ENCODE data around the gene WNT7B. TPM values are rescaled to one million over a fixed set of nuclear protein-coding genes. Genes with fewer than 3 reads are reported as not detected.

Gene WNT7B
- total RNA-seq, 2 donors from 2014 or later, result 7.5 to 7.7 TPM

DNA sequence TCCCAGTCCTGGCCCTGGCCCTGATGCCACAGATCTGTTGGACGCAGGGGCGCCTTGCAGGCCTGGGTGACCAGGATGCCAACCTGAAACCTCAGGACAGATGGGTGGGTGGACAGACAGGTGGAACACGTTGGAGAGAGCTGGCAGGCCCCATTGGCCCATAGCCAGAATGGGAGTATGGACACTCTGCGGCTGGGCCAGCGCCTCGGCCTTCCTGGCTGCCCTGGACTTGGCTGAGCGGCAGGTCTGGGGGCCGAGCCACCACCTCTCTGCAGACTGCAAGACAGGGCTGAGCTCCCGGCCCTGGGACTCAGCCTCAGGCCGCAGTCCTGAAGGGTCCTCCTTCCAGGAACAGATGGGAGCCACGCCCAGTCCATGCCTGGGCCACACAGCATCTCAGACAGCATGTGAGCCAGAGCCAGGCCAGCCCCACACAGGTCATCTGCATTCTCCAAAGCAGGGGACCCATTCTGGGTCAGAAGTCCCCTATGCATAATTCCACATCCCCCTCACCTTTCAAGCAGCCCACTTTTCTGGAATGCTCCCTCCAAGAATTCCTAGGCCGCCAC is 14.1 kb downstream of the WNT7B start:
- DNase-seq (ENCODE audit: low spot score), result no peak
- H3K4me3 ChIP-seq, result no peak overlapping the region
- no peaks in the 10 kb centered on the region for H3K36me3 ChIP-seq
- WGBS, result 74% methylated on average over 10 of the region's 12 CpGs
- intact Hi-C loops (cut with DNase I), result no loop called here
- no peaks in the 10 kb centered on the region for H3K9me3 ChIP-seq
- TF ChIP-seq POLR2A (IDR thresholded peaks at IDR 0.05), result no peak
- TF ChIP-seq, protein P1, sequence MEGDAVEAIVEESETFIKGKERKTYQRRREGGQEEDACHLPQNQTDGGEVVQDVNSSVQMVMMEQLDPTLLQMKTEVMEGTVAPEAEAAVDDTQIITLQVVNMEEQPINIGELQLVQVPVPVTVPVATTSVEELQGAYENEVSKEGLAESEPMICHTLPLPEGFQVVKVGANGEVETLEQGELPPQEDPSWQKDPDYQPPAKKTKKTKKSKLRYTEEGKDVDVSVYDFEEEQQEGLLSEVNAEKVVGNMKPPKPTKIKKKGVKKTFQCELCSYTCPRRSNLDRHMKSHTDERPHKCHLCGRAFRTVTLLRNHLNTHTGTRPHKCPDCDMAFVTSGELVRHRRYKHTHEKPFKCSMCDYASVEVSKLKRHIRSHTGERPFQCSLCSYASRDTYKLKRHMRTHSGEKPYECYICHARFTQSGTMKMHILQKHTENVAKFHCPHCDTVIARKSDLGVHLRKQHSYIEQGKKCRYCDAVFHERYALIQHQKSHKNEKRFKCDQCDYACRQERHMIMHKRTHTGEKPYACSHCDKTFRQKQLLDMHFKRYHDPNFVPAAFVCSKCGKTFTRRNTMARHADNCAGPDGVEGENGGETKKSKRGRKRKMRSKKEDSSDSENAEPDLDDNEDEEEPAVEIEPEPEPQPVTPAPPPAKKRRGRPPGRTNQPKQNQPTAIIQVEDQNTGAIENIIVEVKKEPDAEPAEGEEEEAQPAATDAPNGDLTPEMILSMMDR (IDR thresholded peaks at IDR 0.05), result no peak
- no peak for TF ChIP-seq POLR2AphosphoS5 (IDR thresholded peaks at IDR 0.05)
- H3K4me1 ChIP-seq (replicated peaks), result no peaks in the 10 kb centered on the region
- H3K27ac ChIP-seq, result no peak overlapping the region
- no peaks in the 10 kb centered on the region for H3K27me3 ChIP-seq (replicated peaks; ENCODE audit: insufficient read depth)

DNA sequence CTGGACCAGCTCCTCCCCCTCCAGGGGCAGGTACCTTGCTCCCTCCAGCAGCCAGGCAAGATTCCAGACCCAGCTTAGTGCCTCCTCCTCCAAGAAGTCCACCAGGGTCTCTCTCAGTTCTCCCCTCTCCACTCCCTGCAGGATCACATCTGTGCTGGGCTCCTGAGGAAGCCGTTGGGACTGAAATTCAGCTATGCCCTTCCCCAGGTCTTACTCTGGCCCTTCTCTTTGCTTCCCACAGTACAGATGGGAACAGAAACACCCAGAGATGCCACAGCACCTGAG is 14.6 kb downstream of the WNT7B start:
- H3K27me3 ChIP-seq (replicated peaks; ENCODE audit: insufficient read depth), result no peaks in the 10 kb centered on the region
- no peak overlapping the region for H3K4me3 ChIP-seq
- H3K36me3 ChIP-seq, result no peaks in the 10 kb centered on the region
- intact Hi-C loops (cut with DNase I), result no loop called here
- H3K9me3 ChIP-seq, result no peaks in the 10 kb centered on the region
- no peak for DNase-seq (ENCODE audit: low spot score)
- TF ChIP-seq, protein P1 (IDR thresholded peaks at IDR 0.05), result no peak
- no peak for TF ChIP-seq POLR2A (IDR thresholded peaks at IDR 0.05)
- TF ChIP-seq POLR2AphosphoS5 (IDR thresholded peaks at IDR 0.05), result no peak
- 100% methylated on average over 1 of the region's 1 CpG for WGBS
- H3K27ac ChIP-seq, result no peak overlapping the region
- no peaks in the 10 kb centered on the region for H3K4me1 ChIP-seq (replicated peaks)

DNA sequence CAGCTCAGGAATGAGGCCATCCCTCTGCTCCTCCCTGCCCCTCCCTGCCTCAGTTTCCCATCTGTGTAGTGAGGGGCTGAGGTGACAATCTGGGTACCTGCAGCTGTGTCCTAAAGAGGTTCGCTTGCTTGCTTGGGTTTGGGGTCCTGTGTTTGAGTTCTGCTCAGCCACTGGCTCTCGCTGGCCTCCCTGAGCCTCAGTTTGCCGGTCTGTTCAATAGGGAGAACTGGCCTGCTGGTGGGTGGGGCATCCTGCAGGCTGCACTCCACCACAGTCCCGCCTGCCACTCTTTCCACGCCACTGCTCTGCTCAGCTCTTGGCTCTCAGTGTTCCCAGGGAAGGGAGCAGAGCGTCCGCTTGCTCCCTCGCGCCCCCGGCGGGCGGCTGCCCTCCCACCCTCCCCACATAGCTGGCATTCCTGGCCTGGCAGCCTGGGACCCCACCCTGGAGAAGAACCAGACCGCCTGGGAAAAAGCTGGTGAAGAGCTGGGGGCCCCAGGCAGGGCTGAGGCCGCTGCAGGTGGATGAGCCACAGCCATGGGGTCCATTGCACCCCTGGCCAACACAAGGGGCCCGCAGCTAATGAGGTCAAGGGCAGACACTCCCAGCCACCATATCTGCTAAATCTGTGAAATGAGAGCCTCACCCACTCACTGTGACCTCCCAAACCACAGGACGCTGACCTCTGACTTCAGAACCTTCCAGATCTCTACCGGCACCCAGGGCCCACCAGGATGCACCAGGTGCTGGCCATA is 15.1 kb downstream of the WNT7B start:
- Histone ChIP-seq H3K36me3 (no peaks in the 10 kb centered on the region), H3K4me1 (replicated peaks) (no peaks in the 10 kb centered on the region), H3K9me3 (no peaks in the 10 kb centered on the region), H3K27ac (no peak overlapping the region), H3K27me3 (replicated peaks; ENCODE audit: insufficient read depth) (no peaks in the 10 kb centered on the region), H3K4me3 (no peak overlapping the region)
- 83% methylated on average over 17 of the region's 17 CpGs for WGBS
- TF ChIP-seq POLR2A (IDR thresholded peaks at IDR 0.05), result no peak
- TF ChIP-seq, protein P1 (IDR thresholded peaks at IDR 0.05), result no peak
- TF ChIP-seq POLR2AphosphoS5 (IDR thresholded peaks at IDR 0.05), result no peak
- intact Hi-C loops (cut with DNase I), result no loop called here
- DNase-seq (ENCODE audit: low spot score), result no peak

DNA sequence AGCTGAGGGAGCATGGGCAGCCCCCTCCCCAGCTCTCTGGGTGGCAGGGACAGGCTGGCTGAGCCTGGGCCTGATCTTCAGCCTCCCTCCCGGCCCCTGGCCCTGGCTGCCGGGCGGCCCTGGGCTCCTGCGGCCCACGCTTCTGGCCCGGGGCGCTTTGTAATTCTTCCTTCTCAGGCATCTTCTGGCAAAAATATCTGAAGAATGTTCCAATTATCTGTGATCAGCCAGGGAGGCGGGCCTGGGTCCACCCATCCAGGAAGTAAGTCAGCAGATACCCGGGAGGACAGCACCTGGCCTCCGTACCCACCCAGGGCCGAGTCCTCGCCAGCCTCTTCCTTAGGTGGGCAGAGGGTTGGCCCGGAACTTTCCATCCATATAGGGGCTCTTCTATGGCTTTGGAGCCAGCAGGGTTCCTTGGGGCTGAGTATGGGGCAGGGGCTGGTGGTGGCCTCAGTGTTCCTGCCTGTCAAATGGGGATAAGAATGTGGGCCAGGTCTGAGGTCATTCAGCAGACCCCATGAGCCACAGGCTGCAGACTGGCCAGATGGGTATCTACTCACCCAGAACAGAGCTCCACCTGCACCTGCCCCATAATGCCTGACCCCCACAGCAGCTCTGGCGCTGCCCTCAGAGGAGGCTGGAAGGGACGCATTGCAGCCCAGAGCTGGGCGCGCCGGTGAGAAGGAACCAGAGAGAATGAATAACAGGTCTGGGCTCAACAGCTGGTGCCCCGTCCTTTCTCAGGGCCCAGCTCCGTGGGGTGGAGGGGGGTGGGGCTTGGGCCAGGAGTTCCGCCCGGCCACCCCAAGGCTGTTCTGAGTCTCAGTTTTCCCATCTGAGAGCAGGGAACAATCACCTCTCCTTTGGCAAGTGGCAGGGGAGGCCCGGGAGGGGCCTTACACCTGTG is 16.2 kb downstream of the WNT7B start:
- Histone ChIP-seq H3K4me1 (replicated peaks) (no peaks in the 10 kb centered on the region), H3K27me3 (replicated peaks; ENCODE audit: insufficient read depth) (no peaks in the 10 kb centered on the region), H3K9me3 (no peaks in the 10 kb centered on the region), H3K27ac (no peak overlapping the region), H3K36me3 (no peaks in the 10 kb centered on the region), H3K4me3 (no peak overlapping the region)
- WGBS, result 85% methylated on average over 23 of the region's 23 CpGs
- TF ChIP-seq POLR2AphosphoS5 (IDR thresholded peaks at IDR 0.05) (no peak), POLR2A (IDR thresholded peaks at IDR 0.05) (no peak)
- TF ChIP-seq, protein P1 (IDR thresholded peaks at IDR 0.05), result no peak
- DNase-seq (ENCODE audit: low spot score), result no peak
- intact Hi-C loops (cut with DNase I), result no loop called here
